ENCODE measurements around the gene RHBDD1. TPM values are rescaled to one million over a fixed set of nuclear protein-coding genes. Genes with fewer than 3 reads are reported as not detected.
A peak's percentile ranks its signal among the peaks of the same experiment; 100 is the strongest.

The RHBDD1 gene
- polyA plus RNA-seq, 1 donor: 23.3 TPM

DNA sequence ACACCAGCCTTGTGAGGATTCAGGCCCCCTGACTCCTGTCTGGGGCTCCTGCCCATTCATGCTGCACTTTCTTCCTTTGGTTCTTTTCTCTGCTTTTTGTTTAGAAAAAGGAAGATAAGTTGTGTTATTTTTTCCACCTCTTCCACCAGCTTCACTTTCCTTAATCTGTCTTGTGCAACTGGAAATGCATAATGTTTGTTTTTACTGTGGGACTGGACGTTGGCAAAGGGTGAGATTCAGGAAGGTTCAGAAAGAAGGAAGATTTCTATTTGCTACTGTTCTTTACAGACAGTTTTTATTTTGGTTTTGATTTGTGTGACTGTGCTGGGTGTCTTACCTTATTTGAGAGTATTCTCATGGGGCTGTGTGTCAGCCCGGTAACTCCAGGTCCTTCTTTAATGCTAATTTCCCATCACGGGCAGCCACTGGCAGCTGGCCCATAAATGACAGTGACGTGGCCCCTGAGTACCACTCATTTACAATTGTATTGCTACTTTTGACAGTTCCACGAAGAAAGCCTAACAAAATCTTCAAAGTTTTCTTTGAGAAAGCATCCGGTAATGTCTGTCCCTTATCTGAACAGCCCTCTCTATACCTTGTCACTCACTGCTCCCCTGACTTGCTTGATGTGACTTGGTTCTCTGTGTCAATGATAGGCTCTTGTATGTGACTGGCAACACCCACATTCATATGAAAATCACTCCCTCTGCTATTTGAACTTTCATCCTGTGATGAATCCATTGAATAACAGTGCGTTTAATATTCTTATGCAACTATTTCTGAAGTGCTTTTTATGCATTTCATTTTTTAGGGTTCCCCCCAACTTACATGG, 32.7 kb downstream of the RHBDD1 start:
- no peak for DNase-seq
- Histone ChIP-seq H3K4me1 (ENCODE audit: control insufficient read depth, insufficient read depth, low read length) (no peaks in the 10 kb centered on the region), H3K27me3 (ENCODE audit: control insufficient read depth, insufficient read depth, low read length) (no peaks in the 10 kb centered on the region), H3K4me3 (ENCODE audit: low read length) (no peak overlapping the region), H3K9me3 (ENCODE audit: control insufficient read depth, low read depth, low read length) (no peaks in the 10 kb centered on the region), H3K27ac (ENCODE audit: low read length) (no peak overlapping the region), H3K36me3 (ENCODE audit: control insufficient read depth, insufficient read depth, low read length) (peaks cover 33% of the 10 kb centered on the region)
- WGBS (ENCODE audit: insufficient coverage, low lambda C conversion rate): 100% methylated on average over 2 of the region's 7 CpGs

DNA sequence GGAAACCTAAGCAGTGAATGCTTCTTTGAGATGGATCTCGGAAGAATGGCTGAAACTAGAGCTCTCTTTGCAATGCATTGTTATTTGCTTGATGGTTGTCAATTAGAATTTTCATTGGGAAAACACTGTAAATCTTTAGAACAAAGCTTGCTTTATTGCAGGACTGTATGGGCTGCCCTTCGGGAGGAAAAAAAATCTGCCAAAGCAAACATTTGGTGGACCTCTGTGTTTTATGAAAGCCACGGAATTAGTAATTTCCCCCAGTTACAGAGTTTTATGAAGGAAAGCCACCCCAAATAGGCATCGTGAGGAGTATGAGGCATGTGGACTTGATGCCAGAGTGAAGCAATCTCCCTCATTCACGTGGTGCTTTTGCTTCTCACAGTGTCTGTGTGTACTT, 33.5 kb downstream of the RHBDD1 start:
- Histone ChIP-seq H3K9me3 (ENCODE audit: control insufficient read depth, low read depth, low read length) (no peaks in the 10 kb centered on the region), H3K27me3 (ENCODE audit: control insufficient read depth, insufficient read depth, low read length) (no peaks in the 10 kb centered on the region), H3K4me3 (ENCODE audit: low read length) (no peak overlapping the region), H3K27ac (ENCODE audit: low read length) (no peak overlapping the region), H3K36me3 (ENCODE audit: control insufficient read depth, insufficient read depth, low read length) (peaks cover 33% of the 10 kb centered on the region), H3K4me1 (ENCODE audit: control insufficient read depth, insufficient read depth, low read length) (no peaks in the 10 kb centered on the region)
- DNase-seq: no peak
- no CpG with 5 or more reads among the region's 5 CpGs for WGBS (ENCODE audit: insufficient coverage, low lambda C conversion rate)

DNA sequence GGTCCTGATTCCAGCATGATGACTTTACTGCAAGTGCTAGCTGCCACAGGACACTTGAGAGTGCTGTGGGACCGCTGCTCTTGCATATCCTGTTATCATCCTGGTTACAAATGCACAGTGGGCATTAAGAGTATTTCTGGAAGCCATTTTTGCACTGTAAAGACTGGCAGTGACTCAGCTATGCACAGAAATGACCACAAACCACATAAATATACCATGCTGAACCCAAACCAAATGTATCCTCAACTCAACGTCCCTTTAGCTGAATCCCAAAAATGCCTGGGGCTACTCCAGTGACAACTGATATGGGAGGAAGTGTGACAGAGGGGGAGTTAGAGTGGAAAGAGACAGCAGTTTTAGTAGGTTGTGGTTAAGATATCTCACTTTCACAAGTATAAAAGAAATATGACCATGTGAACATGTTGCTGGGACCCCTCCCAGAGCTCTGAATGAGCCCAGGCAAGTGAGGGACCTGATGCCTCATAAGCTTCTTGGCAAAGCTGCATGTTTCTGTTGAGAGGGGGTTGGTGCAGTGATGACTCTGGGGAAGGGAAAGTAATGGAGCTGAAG, 37.3 kb downstream of the RHBDD1 start:
- Histone ChIP-seq H3K36me3 (ENCODE audit: control insufficient read depth, insufficient read depth, low read length) (peaks cover 15% of the 10 kb centered on the region), H3K9me3 (ENCODE audit: control insufficient read depth, low read depth, low read length) (no peaks in the 10 kb centered on the region), H3K27me3 (ENCODE audit: control insufficient read depth, insufficient read depth, low read length) (no peaks in the 10 kb centered on the region), H3K4me1 (ENCODE audit: control insufficient read depth, insufficient read depth, low read length) (no peaks in the 10 kb centered on the region), H3K4me3 (ENCODE audit: low read length) (no peak overlapping the region), H3K27ac (ENCODE audit: low read length) (no peak overlapping the region)
- no peak for DNase-seq
- no CpG with 5 or more reads among the region's 2 CpGs for WGBS (ENCODE audit: insufficient coverage, low lambda C conversion rate)

GRCh38 chr2:226873826-226874225, 38.0 kb downstream of the RHBDD1 start:
- no CpG with 5 or more reads among the region's 1 CpG for WGBS (ENCODE audit: insufficient coverage, low lambda C conversion rate)
- DNase-seq: no peak
- no peak overlapping the region for H3K4me3 ChIP-seq (ENCODE audit: low read length)
- no peaks in the 10 kb centered on the region for H3K4me1 ChIP-seq (ENCODE audit: control insufficient read depth, insufficient read depth, low read length)
- H3K27me3 ChIP-seq (ENCODE audit: control insufficient read depth, insufficient read depth, low read length): no peaks in the 10 kb centered on the region
- H3K27ac ChIP-seq (ENCODE audit: low read length): no peak overlapping the region
- peaks cover 10% of the 10 kb centered on the region for H3K36me3 ChIP-seq (ENCODE audit: control insufficient read depth, insufficient read depth, low read length)
- H3K9me3 ChIP-seq (ENCODE audit: control insufficient read depth, low read depth, low read length): no peaks in the 10 kb centered on the region

DNA sequence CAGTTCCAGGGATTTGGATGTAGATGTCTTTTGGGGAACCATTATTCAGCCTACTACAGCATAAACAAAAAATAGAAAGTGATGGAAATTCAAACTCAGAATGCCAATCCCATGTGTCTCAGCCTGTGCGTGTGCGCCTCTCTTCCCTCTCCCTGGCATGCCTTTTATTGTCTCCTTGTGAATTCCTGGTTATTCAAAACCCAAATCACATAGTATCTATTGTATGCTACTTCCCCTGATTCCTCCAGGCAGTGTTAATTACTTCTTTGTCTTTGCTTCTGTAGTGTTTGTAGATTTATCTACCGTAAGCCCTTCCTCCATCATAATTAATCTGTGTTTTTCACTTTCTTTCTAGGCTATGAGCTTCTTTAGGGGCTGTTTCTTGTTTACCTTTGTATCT, 38.9 kb downstream of the RHBDD1 start:
- WGBS (ENCODE audit: insufficient coverage, low lambda C conversion rate): 100% methylated on average over 1 of the region's 3 CpGs
- H3K27me3 ChIP-seq (ENCODE audit: control insufficient read depth, insufficient read depth, low read length): no peaks in the 10 kb centered on the region
- H3K4me1 ChIP-seq (ENCODE audit: control insufficient read depth, insufficient read depth, low read length): no peaks in the 10 kb centered on the region
- H3K27ac ChIP-seq (ENCODE audit: low read length): no peak overlapping the region
- H3K9me3 ChIP-seq (ENCODE audit: control insufficient read depth, low read depth, low read length): no peaks in the 10 kb centered on the region
- H3K36me3 ChIP-seq (ENCODE audit: control insufficient read depth, insufficient read depth, low read length): peaks cover 8% of the 10 kb centered on the region
- no peak overlapping the region for H3K4me3 ChIP-seq (ENCODE audit: low read length)
- no peak for DNase-seq

GRCh38 chr2:226875438-226876225, 39.8 kb downstream of the RHBDD1 start:
- H3K27me3 ChIP-seq (ENCODE audit: control insufficient read depth, insufficient read depth, low read length): no peaks in the 10 kb centered on the region
- H3K9me3 ChIP-seq (ENCODE audit: control insufficient read depth, low read depth, low read length): no peaks in the 10 kb centered on the region
- 95% methylated on average over 3 of the region's 5 CpGs for WGBS (ENCODE audit: insufficient coverage, low lambda C conversion rate)
- DNase-seq: no peak
- no peak overlapping the region for H3K4me3 ChIP-seq (ENCODE audit: low read length)
- H3K36me3 ChIP-seq (ENCODE audit: control insufficient read depth, insufficient read depth, low read length): peaks cover 3% of the 10 kb centered on the region
- H3K27ac ChIP-seq (ENCODE audit: low read length): no peak overlapping the region
- no peaks in the 10 kb centered on the region for H3K4me1 ChIP-seq (ENCODE audit: control insufficient read depth, insufficient read depth, low read length)

GRCh38 chr2:226877491-226877890, 41.6 kb downstream of the RHBDD1 start:
- no peaks in the 10 kb centered on the region for H3K4me1 ChIP-seq (ENCODE audit: control insufficient read depth, insufficient read depth, low read length)
- no peak for DNase-seq
- no peaks in the 10 kb centered on the region for H3K9me3 ChIP-seq (ENCODE audit: control insufficient read depth, low read depth, low read length)
- no peaks in the 10 kb centered on the region for H3K27me3 ChIP-seq (ENCODE audit: control insufficient read depth, insufficient read depth, low read length)
- no CpG with 5 or more reads among the region's 3 CpGs for WGBS (ENCODE audit: insufficient coverage, low lambda C conversion rate)
- H3K4me3 ChIP-seq (ENCODE audit: low read length): no peak overlapping the region
- H3K27ac ChIP-seq (ENCODE audit: low read length): no peak overlapping the region
- H3K36me3 ChIP-seq (ENCODE audit: control insufficient read depth, insufficient read depth, low read length): peaks cover 3% of the 10 kb centered on the region

- H3K9me3 ChIP-seq (ENCODE audit: control insufficient read depth, low read depth, low read length): no peaks in the 10 kb centered on the region
- peaks cover 5% of the 10 kb centered on the region for H3K4me1 ChIP-seq (ENCODE audit: control insufficient read depth, insufficient read depth, low read length)
- no peak for DNase-seq
- no peak overlapping the region for H3K27ac ChIP-seq (ENCODE audit: low read length)
- H3K27me3 ChIP-seq (ENCODE audit: control insufficient read depth, insufficient read depth, low read length): no peaks in the 10 kb centered on the region
- H3K36me3 ChIP-seq (ENCODE audit: control insufficient read depth, insufficient read depth, low read length): no peaks in the 10 kb centered on the region
- no peak overlapping the region for H3K4me3 ChIP-seq (ENCODE audit: low read length)
- WGBS (ENCODE audit: insufficient coverage, low lambda C conversion rate): 86% methylated on average over 1 of the region's 2 CpGs
Observed at GRCh38 chr2:226881287-226881686, 45.4 kb downstream of the RHBDD1 start.

DNA sequence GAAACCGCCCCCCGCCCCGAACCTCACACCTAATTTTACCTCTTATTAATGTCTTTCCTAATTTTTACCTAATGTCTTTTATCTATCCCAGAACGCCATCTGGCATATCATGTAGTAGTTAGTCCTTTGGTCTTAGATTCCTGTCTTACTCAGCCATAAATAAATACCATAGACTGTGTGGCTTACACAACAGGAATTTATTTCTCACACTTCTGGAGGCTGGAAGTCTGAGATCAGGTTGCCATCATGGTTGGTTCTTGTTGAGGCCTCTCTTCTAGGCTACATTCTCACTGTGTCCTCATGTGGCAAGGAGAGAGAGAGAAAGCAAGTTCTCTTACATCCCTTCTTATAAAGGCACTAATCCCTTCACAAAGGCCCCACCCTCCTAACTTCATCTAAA, 46.8 kb downstream of the RHBDD1 start:
- H3K36me3 ChIP-seq (ENCODE audit: control insufficient read depth, insufficient read depth, low read length): no peaks in the 10 kb centered on the region
- 80% methylated on average over 1 of the region's 4 CpGs for WGBS (ENCODE audit: insufficient coverage, low lambda C conversion rate)
- peaks cover 5% of the 10 kb centered on the region for H3K4me1 ChIP-seq (ENCODE audit: control insufficient read depth, insufficient read depth, low read length)
- H3K27ac ChIP-seq (ENCODE audit: low read length): peak overlapping the region; percentile 84
- H3K4me3 ChIP-seq (ENCODE audit: low read length): no peak overlapping the region
- H3K9me3 ChIP-seq (ENCODE audit: control insufficient read depth, low read depth, low read length): no peaks in the 10 kb centered on the region
- DNase-seq: peak in 1 of 2 donors; percentile 15
- H3K27me3 ChIP-seq (ENCODE audit: control insufficient read depth, insufficient read depth, low read length): no peaks in the 10 kb centered on the region

- 33% methylated on average over 1 of the region's 4 CpGs for WGBS (ENCODE audit: insufficient coverage, low lambda C conversion rate)
- H3K27ac ChIP-seq (ENCODE audit: low read length): peak overlapping the region; percentile 84
- H3K4me3 ChIP-seq (ENCODE audit: low read length): no peak overlapping the region
- DNase-seq: peak; percentile 38 to 77
- no peaks in the 10 kb centered on the region for H3K27me3 ChIP-seq (ENCODE audit: control insufficient read depth, insufficient read depth, low read length)
- H3K4me1 ChIP-seq (ENCODE audit: control insufficient read depth, insufficient read depth, low read length): peaks cover 5% of the 10 kb centered on the region
- no peaks in the 10 kb centered on the region for H3K9me3 ChIP-seq (ENCODE audit: control insufficient read depth, low read depth, low read length)
- H3K36me3 ChIP-seq (ENCODE audit: control insufficient read depth, insufficient read depth, low read length): no peaks in the 10 kb centered on the region
Observed at GRCh38 chr2:226883296-226883795, 47.5 kb downstream of the RHBDD1 start.
